Activated effector memory CD4-positive, alpha-beta T cell treated with Interleukin-2 at 50 U/mL for 16 hours (primary cell): Measurements from ENCODE around the gene SNRPD1.
"Not testable (repeated sequence)": the region's sequence is repeated elsewhere in the genome, so short reads cannot be mapped to it uniquely, and the experiment has no call there.

Experiments used
- DNase-seq: peaks from one replicate; pipeline ENCODE4 v3.0.0-alpha.2; 2020

Gene SNRPD1

GRCh38 chr18:21612125-21613039 is at the start of gene SNRPD1:
Gene SNRPD1 (plus strand): TSS chr18:21612314. CDS start chr18:21612430, 116 bp downstream.
- DNase-seq: peak; percentile 87

DNA sequence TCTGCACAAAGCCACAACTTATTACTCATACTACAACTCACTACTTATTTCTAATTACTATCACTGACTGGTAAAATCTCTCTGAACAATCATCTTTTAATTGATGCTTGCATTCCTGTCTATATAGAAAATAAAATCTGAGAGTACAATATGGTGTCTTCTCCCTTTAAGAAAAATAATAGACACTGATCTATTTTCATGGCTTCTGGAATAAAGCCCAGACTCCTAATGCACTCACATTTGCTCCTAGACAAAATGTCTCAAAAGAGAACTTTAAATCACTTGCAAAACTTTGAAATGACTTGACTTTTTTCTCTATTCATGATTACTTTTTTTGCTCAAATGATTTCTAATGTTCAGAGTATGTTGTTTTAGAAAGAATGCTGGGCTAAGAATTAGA is 40.3 kb upstream of the SNRPD1 start:
- DNase-seq: no peak

GRCh38 chr18:21575656-21576055 is 36.5 kb upstream of the SNRPD1 start:
- DNase-seq: no peak

- no peak for DNase-seq
Observed at GRCh38 chr18:21584391-21584790, 27.7 kb upstream of the SNRPD1 start.

DNA sequence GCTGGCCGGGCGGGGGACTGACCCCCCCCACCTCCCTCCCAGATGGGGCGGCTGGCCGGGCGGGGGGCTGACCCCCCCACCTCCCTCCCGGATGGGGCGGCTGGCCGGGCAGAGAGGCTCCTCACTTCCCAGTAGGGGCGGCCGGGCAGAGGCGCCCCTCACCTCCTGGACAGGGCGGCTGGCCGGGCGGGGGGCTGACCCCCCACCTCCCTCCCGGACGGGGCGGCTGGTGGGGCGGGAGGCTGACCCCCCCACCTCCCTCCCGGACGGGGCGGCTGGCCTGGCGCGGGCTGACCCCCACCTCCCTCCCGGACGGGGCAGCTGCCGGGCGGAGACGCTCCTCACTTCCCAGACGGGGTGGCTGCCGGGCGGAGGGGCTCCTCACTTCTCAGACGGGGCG is 19.8 kb upstream of the SNRPD1 start:
- not testable (repeated sequence) for DNase-seq

- DNase-seq: no peak
Observed at GRCh38 chr18:21593540-21594257, 18.4 kb upstream of the SNRPD1 start.

GRCh38 chr18:21597620-21598019 is 14.5 kb upstream of the SNRPD1 start:
- DNase-seq: no peak

GRCh38 chr18:21598726-21599584 is 13.2 kb upstream of the SNRPD1 start:
- no peak for DNase-seq

GRCh38 chr18:21599585-21600525 is 12.3 kb upstream of the SNRPD1 start:
- no peak for DNase-seq

- peak; percentile 91 for DNase-seq
Observed at GRCh38 chr18:21600526-21601410, 11.3 kb upstream of the SNRPD1 start, which contains the start of gene ESCO1. Gene ESCO1 (minus strand): TSS chr18:21600704. CDS start chr18:21574843, 25,861 bp downstream.

DNA sequence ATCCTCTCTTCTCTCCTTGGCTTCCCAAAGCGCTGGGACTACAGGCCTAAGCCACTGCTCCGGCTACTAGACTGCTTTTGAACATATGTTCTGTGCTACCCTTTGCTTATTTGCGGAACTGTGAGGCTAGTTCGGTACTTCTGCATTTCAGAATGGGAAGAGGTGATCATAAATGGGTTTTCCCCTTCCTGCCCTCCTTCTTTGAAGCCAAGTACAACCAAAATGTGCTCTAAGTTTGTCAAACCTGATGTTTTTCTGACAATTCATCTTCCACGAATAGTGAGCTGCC is 9.9 kb upstream of the SNRPD1 start:
- no peak for DNase-seq

- DNase-seq: no peak
Observed at GRCh38 chr18:21604671-21605070, 7.4 kb upstream of the SNRPD1 start.

- DNase-seq: no peak
Observed at GRCh38 chr18:21605213-21605612, 6.9 kb upstream of the SNRPD1 start.

DNA sequence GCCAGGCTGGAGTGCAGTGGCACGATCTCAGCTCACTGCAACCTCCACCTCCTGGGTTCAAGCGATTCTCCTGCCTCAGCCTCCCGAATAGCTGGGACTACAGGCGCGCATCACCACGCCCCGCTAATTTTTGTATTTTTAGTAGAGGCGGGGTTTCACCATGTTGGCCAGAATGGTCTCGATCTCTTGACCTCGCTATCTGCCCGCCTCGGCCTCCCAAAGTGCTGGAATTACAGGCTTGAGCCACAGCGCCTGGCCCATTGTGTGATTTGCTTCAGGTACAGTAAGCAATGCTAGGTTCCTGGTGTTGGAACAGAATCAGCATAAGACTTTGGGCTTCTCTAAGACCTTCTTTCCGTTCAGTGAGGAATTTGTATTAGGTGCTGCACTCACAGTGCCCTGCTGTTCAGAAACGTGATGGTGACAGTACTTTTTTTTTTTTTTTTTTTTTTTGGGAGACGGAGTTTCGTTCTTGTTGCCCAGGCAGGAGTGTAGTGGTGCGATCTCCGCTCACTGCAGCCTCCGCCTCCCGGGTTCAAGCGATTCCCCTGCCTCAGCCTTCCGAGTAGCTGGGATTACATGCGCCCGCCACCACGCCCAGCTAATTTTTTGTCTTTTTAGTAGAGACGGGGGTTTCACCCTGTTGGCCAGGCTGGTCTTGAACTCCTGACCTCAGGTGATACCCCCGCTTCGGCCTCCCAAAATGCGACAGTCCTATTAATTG is 551 bp upstream of the SNRPD1 start:
- not testable (repeated sequence) for DNase-seq

GRCh38 chr18:21621640-21622039 is 9.5 kb downstream of the SNRPD1 start:
- DNase-seq: not testable (repeated sequence)

DNA sequence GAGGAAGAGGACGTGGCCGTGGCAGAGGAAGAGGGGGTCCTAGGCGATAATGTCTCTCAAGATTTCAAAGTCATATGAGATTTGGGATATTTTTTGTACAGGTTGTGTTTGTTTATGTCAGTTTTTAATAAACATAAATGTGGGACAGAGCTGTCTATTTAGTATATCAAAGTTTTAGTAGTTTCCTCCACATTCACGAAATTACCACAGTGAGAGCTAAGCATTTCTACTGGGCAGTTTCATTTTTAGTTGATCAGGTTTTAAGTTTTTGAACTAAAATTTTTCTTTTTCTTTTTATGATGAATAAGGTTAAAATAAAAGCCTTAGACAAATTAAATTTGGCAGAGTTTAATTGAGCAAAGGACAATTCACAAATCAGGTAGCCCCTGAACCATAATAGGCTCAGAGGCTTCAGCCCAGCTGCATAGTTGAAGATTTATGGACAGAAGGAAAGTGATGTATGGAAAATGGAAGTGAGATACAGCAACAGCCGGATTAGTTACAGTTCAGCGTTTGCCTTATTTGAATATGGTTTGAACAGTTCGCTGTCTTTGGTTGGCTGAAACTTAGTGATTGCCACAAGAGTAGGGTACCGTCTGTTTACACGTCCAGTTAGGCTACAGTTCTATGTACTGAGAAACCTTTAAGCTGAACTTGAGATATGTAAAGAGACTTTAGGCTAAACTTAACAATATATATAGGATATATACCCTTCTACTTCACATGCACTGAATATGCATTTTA is 17.1 kb downstream of the SNRPD1 start:
- no peak for DNase-seq

DNA sequence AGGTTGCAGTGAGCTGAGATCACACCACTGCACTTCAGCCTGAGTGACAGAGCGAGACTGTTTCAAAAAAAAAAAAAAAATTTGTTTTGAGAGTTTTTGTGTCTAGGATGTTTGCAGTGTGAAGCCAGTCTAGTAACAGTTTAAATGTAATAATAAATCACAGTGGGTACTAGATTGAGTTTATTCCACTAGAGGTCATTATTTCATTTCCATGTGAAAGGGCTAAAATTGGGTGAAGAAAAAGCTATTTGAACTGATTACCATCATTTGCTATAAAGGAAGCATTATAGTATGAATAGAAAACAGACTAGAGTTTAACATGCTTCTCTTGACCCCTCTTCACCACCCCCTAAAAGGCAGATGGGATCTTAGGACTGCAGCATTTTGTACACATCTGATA is 20.3 kb downstream of the SNRPD1 start:
- no peak for DNase-seq

DNA sequence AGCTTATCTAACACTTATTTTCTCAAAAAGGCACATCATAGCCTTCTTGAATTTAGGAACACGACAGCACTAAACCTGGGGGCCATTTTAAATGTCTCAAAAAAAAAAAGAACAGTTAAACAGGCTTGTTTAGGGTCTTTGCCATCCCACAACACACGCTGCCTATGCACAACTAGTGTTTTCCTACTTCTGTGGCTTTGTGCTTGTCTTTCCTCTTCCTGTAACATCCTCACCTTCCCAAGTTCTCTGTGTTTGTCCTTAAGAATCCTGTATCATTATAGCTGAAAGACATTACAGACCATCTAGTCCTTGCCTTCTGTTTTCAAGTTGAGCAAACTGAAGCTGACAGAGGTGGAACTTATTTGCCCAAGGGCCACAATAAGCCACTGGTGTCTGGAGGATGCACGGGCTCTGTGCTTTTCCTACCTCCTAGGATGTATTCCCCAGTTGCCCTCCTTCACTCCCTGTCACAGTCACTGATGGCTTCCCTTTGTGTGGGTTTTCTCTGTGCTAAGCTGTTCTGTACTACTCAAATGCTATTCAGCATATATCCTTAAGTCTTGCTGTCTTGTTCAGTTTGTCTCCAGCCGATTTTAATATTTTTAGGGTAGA is 22.6 kb downstream of the SNRPD1 start:
- no peak for DNase-seq

- DNase-seq: no peak
Observed at GRCh38 chr18:21636769-21637168, 24.7 kb downstream of the SNRPD1 start.
